ENCODE data around the gene ABAT.

The ABAT gene

GRCh38 chr16:8812162-8812843 lies 137.9 kb downstream of the ABAT start:
- DNase-seq = no peak
- ATAC-seq = no peak
- Mint-ChIP-seq H3K4me3 (no peak overlapping the region), H3K4me1 (peaks cover 39% of the 10 kb centered on the region), H3K9me3 (no peaks in the 10 kb centered on the region), H3K27me3 (no peaks in the 10 kb centered on the region), H3K27ac (no peak overlapping the region)

- DNase-seq (peak in 1 of 2 donors; percentile 40), ATAC-seq (peak; percentile 86)
- Mint-ChIP-seq H3K27ac (peak overlapping the region; percentile 73 to 82), H3K4me1 (peaks cover 47% of the 10 kb centered on the region), H3K27me3 (no peaks in the 10 kb centered on the region), H3K9me3 (no peaks in the 10 kb centered on the region), H3K4me3 (peak overlapping the region; percentile 33 to 34)
These were observed 139.8 kb downstream of the ABAT start for GRCh38 chr16:8814095-8814806.

GRCh38 chr16:8816967-8817655 lies 142.7 kb downstream of the ABAT start:
- no peak overlapping the region for H3K4me3 Mint-ChIP-seq
- no peaks in the 10 kb centered on the region for H3K9me3 Mint-ChIP-seq
- peak overlapping the region in 1 of 2 donors; percentile 57 for H3K27ac Mint-ChIP-seq
- H3K4me1 Mint-ChIP-seq = peaks cover 47% of the 10 kb centered on the region
- peak; percentile 73 for ATAC-seq
- no peaks in the 10 kb centered on the region for H3K27me3 Mint-ChIP-seq
- DNase-seq = no peak

DNA sequence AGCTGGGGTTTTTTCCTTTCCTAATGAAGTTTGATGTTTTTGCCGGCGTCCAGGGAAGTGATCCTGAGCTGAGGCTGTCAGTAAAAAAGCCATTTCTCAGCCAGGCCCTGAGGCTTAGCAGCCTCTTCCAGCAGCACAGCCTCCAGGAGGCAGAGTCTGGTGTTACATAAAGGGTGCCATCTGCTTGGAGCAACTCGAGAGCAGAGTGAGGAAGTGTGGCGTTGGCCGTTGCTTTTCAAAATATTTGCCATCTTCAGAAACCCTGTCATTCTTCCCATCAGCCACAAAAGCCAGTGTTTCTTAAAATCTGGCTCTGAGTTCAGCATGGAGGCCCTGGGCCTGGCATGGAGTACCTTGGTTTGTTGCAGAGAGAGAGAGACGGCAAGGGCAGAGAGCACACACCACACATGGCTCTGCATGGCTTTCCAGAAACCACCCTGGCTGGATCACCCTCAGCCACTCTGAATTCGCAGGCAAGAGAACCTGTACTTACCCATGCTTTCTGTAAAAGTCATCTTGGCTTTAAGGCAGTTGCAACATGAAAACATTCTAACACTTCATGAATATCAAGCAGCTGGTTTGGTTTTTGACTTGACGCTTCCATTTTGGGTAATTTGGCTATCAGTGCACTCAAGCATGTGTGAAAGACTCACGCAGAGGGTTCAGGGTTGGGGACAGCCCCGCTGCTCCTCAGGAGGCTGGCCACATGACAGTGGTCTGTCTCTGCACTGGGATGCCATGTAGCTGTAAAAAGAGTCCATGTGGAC lies 144.3 kb downstream of the ABAT start:
- H3K27ac Mint-ChIP-seq = peak overlapping the region in 1 of 2 donors; percentile 57
- no peak overlapping the region for H3K4me3 Mint-ChIP-seq
- ATAC-seq (no peak), DNase-seq (no peak)
- H3K4me1 Mint-ChIP-seq = peaks cover 40% of the 10 kb centered on the region
- no peaks in the 10 kb centered on the region for H3K27me3 Mint-ChIP-seq
- no peaks in the 10 kb centered on the region for H3K9me3 Mint-ChIP-seq

DNA sequence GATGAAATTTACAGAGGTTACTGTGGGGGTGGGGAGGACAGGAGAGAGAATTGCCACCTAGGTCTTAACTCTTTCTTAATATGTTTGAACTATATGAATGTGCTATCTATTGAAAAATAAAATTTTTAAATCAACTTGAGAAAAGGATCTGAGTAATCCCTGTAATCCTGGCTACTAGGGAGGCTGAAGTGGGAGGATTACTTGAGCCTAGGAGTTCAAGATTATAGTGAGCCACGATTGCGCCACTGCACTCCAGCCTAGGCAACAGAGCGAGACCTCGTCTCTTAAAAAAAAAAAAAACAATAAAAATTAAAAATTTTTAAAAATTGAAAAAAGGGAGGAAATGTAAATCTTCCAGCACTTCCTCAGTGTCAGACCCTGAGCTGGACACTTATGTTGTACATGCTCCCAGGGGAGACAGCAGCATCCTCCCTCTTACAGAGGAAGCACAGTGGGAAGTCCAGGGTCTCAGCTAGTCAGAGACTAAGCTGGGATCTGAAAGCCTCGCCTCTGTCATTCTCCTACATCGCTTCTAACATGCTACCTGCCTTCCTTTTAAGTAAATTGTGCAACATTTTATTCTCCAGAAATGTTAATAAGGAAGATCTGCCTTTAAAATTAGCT lies 145.1 kb downstream of the ABAT start:
- peaks cover 31% of the 10 kb centered on the region for H3K4me1 Mint-ChIP-seq
- no peak for ATAC-seq
- peak overlapping the region in 1 of 2 donors; percentile 57 for H3K27ac Mint-ChIP-seq
- no peak for DNase-seq
- H3K9me3 Mint-ChIP-seq = no peaks in the 10 kb centered on the region
- H3K27me3 Mint-ChIP-seq = no peaks in the 10 kb centered on the region
- no peak overlapping the region for H3K4me3 Mint-ChIP-seq

DNA sequence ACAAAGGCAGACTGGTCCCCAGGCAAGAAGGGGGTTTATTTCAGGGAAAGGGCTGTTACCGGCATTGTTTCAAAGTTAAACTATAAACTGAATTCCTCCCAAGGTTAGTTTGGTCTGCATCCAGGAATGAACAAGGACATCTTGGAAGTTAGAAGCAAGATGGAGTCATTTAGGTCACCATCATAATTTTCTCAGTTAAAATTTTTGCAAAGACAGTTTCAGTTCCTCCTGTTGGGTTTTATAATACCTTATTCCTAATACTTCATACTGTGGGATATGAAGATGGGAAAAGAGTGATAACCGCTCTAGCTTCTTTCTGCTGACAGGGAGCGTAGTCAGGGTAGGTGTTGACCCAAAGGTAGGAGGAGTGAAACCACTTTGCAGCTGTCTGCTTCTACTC lies 148.0 kb downstream of the ABAT start:
- Mint-ChIP-seq H3K27ac (no peak overlapping the region), H3K4me1 (peaks cover 7% of the 10 kb centered on the region), H3K9me3 (no peaks in the 10 kb centered on the region), H3K27me3 (no peaks in the 10 kb centered on the region), H3K4me3 (no peak overlapping the region)
- ATAC-seq (no peak), DNase-seq (no peak)

DNA sequence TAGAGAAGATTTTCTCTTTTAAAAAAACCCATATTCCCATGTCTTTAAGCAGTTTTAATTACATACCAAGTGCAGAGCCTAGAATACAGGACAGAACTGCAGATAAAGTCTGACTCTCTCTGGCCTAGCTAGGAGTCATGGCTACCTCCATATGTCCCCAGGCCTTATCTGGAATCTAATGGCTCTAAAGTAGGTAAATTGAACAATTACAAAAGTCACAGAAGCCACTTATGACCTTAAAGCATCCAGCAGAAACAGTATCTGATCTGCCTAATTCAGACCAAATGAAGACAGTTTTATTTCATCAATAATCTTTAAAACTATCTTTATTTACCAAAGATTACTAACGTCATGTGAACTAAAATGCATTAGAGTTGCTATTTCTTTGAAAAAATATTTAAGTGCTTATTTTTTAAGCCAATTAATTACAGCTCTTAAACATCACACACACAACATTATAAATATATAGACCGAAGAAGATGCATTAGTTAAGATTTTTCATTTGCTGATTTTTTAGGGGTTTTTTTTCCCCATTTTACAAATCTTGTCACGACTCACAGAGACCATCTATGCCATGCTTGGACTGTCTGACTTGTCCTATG lies 152.0 kb downstream of the ABAT start:
- no peak overlapping the region for H3K4me3 Mint-ChIP-seq
- H3K9me3 Mint-ChIP-seq = no peaks in the 10 kb centered on the region
- no peak for ATAC-seq
- DNase-seq = no peak
- H3K27ac Mint-ChIP-seq = no peak overlapping the region
- peaks cover 9% of the 10 kb centered on the region for H3K4me1 Mint-ChIP-seq
- no peaks in the 10 kb centered on the region for H3K27me3 Mint-ChIP-seq

DNA sequence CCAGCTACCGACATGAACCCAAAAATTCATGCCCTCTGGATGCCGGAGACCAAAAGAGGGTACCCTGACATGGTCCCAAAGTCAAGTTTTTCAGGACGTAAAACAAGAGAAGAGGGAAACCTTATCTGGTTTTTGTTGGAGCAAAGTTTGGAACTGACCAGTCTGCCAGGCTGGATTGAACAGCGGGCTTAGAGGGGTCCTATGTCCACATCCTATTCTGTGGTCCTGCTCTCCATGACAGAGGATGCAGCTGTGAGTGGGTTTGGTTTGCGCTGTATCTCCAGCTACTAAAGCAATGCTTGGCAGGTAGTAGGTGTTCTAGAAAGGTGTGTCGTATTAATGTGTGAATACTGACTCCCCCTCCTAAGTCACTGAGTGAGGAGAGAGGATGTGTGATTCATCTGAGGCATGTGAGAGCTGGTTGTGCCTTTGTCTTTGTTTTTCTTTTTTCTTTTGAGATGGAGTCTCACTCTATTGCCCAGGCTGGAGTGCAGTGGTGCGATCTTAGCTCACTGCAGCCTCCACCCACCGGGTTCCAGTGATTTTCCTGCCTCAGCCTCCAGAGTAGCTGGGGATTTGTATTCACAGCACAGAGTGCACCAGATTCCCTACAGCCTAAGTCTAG lies 154.2 kb downstream of the ABAT start:
- H3K27ac Mint-ChIP-seq = peak overlapping the region in 1 of 2 donors; percentile 78
- H3K9me3 Mint-ChIP-seq = no peaks in the 10 kb centered on the region
- H3K4me3 Mint-ChIP-seq = no peak overlapping the region
- no peak for ATAC-seq
- no peak for DNase-seq
- peaks cover 27% of the 10 kb centered on the region for H3K4me1 Mint-ChIP-seq
- H3K27me3 Mint-ChIP-seq = no peaks in the 10 kb centered on the region

GRCh38 chr16:8831450-8831849 lies 157.0 kb downstream of the ABAT start:
- ATAC-seq (no peak), DNase-seq (no peak)
- no peak overlapping the region for H3K4me3 Mint-ChIP-seq
- H3K27me3 Mint-ChIP-seq = no peaks in the 10 kb centered on the region
- peaks cover 27% of the 10 kb centered on the region for H3K4me1 Mint-ChIP-seq
- peak overlapping the region in 1 of 2 donors; percentile 75 for H3K27ac Mint-ChIP-seq
- H3K9me3 Mint-ChIP-seq = no peaks in the 10 kb centered on the region

DNA sequence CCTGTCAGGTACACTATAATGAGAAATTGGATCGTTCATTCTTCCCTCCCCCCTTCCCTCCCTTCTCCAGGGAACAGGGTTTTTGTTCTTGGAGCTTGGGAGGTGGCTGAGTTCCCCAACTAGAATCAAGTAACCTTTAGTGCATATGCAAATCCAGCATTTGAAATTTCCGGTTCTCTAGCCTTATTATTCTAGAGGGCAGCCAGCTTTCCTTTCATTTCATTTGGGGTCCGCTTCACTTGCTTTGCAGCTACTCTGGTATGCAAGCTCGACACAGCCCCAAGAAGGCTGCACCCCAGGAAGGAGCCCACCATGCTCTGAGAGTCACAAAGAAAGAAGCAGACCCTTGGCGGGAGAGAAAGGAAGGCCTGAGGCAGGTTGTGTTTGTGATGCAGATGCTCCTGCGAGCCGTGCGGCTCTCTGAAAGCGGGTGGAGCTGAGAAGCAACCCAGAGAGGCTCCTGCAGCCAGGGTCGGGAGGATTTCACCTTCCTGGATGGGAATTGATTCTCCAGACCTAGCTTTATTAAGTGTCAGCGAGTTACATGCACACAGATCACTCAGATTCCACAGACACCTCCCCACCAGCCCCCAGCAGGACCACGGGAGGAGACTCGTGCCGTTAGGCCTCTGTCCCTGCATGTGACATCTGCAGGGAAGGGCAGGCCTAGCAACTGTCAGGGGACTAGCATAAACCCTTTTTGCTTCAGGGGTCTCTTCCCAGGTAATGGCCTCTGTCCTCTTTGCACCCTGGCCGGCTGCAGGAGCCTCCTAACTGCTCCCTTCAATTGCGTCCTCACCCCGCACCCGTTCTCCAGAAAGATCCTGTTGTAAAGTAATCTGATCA lies 157.7 kb downstream of the ABAT start:
- no peak overlapping the region for H3K4me3 Mint-ChIP-seq
- no peak for DNase-seq
- H3K27ac Mint-ChIP-seq = peak overlapping the region; percentile 83

DNA sequence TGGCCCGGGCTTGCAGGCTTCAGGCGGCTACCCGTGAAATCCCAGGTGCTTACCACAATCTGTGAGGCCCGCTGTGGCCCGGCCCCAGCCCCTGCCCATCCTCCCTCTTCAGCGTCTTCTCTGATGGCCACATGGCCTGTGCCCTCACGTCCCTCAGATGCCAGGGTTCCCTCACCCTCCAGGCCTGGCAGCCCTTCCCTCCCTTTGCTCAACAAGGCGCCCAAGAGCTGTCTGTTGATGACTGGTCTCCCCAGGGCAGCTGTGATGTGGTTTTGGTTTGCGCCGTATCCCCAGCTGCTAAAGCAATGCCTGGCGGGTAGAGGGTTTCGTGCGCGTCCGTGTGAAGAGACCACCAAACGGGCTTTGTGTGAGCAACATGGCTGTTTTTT lies 158.3 kb downstream of the ABAT start:
- Mint-ChIP-seq H3K9me3 (no peaks in the 10 kb centered on the region), H3K27ac (peak overlapping the region; percentile 75 to 84), H3K4me3 (no peak overlapping the region), H3K27me3 (no peaks in the 10 kb centered on the region), H3K4me1 (peaks cover 27% of the 10 kb centered on the region)
- ATAC-seq = peak; percentile 50
- no peak for DNase-seq

More for the DNA sequence above, 157.7 kb downstream of the ABAT start:
- Mint-ChIP-seq H3K9me3 (no peaks in the 10 kb centered on the region), H3K27me3 (no peaks in the 10 kb centered on the region), H3K4me1 (peaks cover 27% of the 10 kb centered on the region)
- no peak for ATAC-seq

Measured in stimulated activated naive CD8-positive, alpha-beta T cell treated with anti-CD3 and anti-CD28 coated beads, Interleukin-15, amount 100 ng/mL, for 72 hours (primary cell).